Colonic mucosa (tissue), 4 donors: ENCODE results near the gene HCK. TPM values are rescaled to one million over a fixed set of nuclear protein-coding genes. Genes with fewer than 3 reads are reported as not detected.

ENCODE experiments used
- DNase-seq: peaks from one replicate; pipeline ENCODE4 v3.0.0-alpha.2; 2020
- H3K27ac ChIP-seq: fragments of 200-600 bp; one replicate; pipeline ENCODE4 v1.8.0; 2021
- H3K27me3 ChIP-seq: fragments of 200-600 bp; one replicate; pipeline ENCODE4 v1.8.0; 2021
- H3K36me3 ChIP-seq: fragments of 200-600 bp; one replicate; pipeline ENCODE4 v1.8.0; 2021
- H3K4me1 ChIP-seq: fragments of 200-600 bp; one replicate; pipeline ENCODE4 v1.8.0; 2021; ENCODE audit warnings: mild to moderate bottlenecking
- H3K4me3 ChIP-seq: fragments of 200-600 bp; one replicate; pipeline ENCODE4 v1.8.0; 2021
- H3K9ac ChIP-seq, 2 donors: one replicate each; pipeline ENCODE4 v1.7.0; 2013; ENCODE audit warnings: control low read depth in 2 of 2, low read depth in 2 of 2, low read length in 2 of 2
- H3K9me3 ChIP-seq: fragments of 200-600 bp; one replicate; pipeline ENCODE4 v1.8.0; 2021
- intact Hi-C: fragments of 100-400 bp; cut with DNase I; formaldehyde crosslinking; loops from one replicate; pipeline ENCODE4 v1.14.1; 2022
- total RNA-seq, 2 donors: library from RNA; stranded (reverse); fragmentation: NEBNext Ultra II Directional in 1 of 2; extraction: Animal tissue kit (Norgen Biotek cat#: 25700) in 1 of 2; gene quantifications; one replicate each; pipeline ENCODE4 v1.2.1, GENCODE V29; 2021
- TF ChIP-seq, protein P1 (sequence below): fragments of 200-600 bp; IDR thresholded peaks from one replicate; pipeline ENCODE4 v1.8.0; 2022; ENCODE audit warnings: antibody characterized with exemption, mild to moderate bottlenecking
- donor health status: healthy.
- donor health status: DM: no; HTN: no; CAD: no.
- donor health status: DM: no; HTN: no; CAD: no.

The HCK gene
- total RNA-seq, 2 donors from 2014 or later: 3.7 to 6.6 TPM

DNA sequence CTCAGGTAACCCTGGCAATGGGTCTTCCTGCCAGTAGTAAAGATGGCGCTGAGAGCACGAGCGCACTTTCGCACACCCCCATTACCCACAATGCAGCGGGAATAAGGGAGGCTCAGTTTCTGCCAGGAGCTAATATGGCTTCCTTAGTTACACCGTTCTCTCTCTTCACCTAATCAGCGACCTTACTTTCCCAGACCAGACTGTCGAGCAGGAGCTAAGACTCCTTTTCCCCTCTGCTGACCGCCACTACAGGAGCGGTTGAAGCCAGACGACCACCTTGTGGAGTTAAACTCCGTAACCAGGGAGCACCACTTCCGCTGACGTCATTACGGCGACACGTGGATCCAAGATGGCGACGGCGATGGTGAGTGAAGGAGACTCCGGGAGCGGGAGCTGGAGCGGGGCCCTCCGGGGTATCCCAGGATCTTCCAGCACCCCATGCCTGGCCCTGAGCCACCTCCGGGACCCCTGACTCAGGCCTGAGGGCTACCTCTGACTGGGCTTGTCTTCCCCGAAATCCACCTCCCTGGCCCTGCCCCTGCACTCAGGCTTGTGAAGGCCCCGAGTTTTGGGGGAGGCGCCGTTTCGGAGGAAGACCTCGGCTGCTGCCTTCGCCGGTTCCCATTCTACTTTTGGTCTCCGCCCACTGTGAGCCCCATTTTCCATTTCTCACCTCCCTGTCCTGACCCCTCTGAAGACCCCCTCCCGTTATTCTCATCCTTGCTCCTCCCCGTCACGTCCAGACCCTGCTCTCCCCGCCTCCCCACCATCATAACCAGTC lies 57.5 kb downstream of the HCK start, which contains the start of gene TM9SF4:
TM9SF4 (plus strand) TSS at position 323 of the 781 bp plus-strand sequence; CDS start at position 350, 27 bp downstream.
- Histone ChIP-seq H3K4me1 (no peaks in the 10 kb centered on the region), H3K27ac (peak within 1 kb of the TSS; percentile 91), H3K27me3 (no peaks in the 10 kb centered on the region), H3K36me3 (no peaks in the 10 kb centered on the region), H3K9me3 (no peaks in the 10 kb centered on the region), H3K9ac (peak within 1 kb of the TSS; percentile 93 to 97), H3K4me3 (peak within 1 kb of the TSS; percentile 92)
- DNase-seq: peak; percentile 94
- intact Hi-C loops: no loop called here
- TF ChIP-seq, protein P1, sequence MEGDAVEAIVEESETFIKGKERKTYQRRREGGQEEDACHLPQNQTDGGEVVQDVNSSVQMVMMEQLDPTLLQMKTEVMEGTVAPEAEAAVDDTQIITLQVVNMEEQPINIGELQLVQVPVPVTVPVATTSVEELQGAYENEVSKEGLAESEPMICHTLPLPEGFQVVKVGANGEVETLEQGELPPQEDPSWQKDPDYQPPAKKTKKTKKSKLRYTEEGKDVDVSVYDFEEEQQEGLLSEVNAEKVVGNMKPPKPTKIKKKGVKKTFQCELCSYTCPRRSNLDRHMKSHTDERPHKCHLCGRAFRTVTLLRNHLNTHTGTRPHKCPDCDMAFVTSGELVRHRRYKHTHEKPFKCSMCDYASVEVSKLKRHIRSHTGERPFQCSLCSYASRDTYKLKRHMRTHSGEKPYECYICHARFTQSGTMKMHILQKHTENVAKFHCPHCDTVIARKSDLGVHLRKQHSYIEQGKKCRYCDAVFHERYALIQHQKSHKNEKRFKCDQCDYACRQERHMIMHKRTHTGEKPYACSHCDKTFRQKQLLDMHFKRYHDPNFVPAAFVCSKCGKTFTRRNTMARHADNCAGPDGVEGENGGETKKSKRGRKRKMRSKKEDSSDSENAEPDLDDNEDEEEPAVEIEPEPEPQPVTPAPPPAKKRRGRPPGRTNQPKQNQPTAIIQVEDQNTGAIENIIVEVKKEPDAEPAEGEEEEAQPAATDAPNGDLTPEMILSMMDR: no peak

DNA sequence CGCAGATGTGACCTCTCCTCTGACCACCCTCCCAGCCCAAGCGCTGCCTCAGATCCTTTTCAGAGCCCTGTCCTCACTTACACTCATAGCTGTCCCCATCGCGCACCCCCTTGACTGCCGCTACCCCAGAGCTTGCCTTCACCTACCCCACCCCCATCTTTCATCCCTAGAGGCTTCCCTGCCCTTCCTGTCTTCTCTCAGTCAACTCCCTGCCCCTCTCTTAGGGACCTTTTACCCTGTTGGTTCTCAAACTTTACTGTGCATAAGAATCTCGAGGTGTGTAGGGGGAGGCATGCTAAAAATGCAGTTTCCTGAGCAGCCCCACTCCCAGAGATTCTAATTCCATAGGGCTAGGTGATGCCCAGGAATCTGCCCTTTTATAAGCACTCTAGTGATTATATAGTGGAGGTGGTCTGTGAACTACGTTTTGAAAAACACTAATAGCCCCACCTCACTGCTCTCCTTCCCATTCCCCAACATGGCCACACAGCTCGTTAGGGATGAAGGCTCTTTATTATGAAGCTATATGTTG lies 58.2 kb downstream of the HCK start:
- Histone ChIP-seq H3K4me1 (no peaks in the 10 kb centered on the region), H3K27me3 (no peaks in the 10 kb centered on the region), H3K9ac (peak overlapping the region; percentile 93 to 97), H3K9me3 (no peaks in the 10 kb centered on the region), H3K27ac (peak overlapping the region; percentile 91), H3K4me3 (peak overlapping the region; percentile 92), H3K36me3 (no peaks in the 10 kb centered on the region)
- TF ChIP-seq, protein P1: no peak
- DNase-seq: peak; percentile 37
- intact Hi-C loops: no loop called here

DNA sequence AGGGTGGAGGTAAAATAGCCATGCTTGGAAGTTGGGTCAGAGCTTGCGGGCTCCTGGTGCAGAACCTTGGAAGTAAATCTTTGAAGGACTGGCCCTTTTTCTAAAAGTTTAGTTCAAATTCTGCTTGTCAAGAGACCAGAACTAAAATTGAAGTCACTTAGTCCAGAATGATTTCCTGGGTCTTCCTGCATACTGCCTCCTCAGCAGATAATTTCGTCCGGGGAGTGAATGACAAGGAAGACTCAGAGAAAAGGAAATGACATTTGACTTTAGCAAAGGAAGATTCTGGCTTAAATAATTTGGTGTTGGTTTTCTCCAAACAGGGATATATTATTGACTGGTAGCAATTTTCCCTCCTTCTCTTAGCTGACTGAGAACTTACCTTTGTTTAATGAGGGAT lies 58.7 kb downstream of the HCK start:
- H3K27ac ChIP-seq: peak overlapping the region; percentile 91
- H3K4me3 ChIP-seq: peak overlapping the region; percentile 92
- H3K27me3 ChIP-seq: no peaks in the 10 kb centered on the region
- H3K4me1 ChIP-seq: no peaks in the 10 kb centered on the region
- TF ChIP-seq, protein P1: no peak
- H3K9ac ChIP-seq: peak overlapping the region in 1 of 2 donors; percentile 97
- DNase-seq: no peak
- no peaks in the 10 kb centered on the region for H3K9me3 ChIP-seq
- intact Hi-C loops: no loop called here
- no peaks in the 10 kb centered on the region for H3K36me3 ChIP-seq

DNA sequence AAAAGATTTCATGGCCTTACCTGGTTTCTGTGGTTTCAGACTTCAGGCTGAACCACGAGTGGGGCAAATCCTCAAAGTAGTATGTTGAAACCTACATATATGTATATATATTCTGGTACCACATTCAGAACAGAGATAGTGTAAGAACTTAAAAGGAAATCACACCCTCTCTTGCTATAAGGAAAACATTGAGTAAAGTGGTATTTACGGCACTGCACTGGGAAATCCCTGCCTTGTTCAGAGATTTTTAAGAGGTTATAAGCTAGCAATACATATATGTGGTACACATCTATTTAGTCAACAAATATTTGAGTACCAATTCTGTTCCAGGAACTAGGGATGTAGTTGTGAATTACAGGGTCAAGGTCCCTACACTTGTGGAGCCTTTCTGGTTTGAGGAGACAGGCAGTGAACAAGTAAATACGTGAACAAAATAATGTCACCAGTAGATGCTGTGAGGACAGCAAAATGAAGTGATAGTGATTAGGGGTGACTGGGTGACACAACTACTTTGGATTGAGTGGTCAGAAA lies 59.2 kb downstream of the HCK start:
- DNase-seq: peak; percentile 35
- TF ChIP-seq, protein P1: no peak
- H3K4me3 ChIP-seq: no peak overlapping the region
- no peaks in the 10 kb centered on the region for H3K4me1 ChIP-seq
- intact Hi-C loops: no loop called here
- no peaks in the 10 kb centered on the region for H3K9me3 ChIP-seq
- no peaks in the 10 kb centered on the region for H3K36me3 ChIP-seq
- H3K27me3 ChIP-seq: no peaks in the 10 kb centered on the region
- peak overlapping the region; percentile 91 for H3K27ac ChIP-seq
- no peak overlapping the region for H3K9ac ChIP-seq

DNA sequence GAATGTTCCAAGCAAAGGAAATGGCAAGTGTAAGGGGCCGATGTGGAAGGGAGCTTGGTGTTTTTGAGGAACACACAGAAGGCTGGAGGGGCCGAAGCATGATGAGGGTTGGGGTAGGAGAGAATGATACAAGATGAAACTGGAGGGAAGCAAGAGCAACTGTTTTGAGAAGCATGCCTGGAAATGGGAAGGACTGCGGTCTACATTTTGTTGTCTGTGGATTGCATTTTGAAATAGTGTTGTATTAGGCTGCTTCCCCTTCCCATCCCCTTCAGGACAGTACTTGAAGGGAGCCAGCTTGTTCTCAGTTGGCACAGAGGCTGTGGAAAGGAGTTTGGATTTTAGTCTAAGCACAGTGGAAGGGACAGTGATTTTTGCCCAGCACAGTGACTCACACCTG lies 59.7 kb downstream of the HCK start:
- DNase-seq: peak; percentile 20
- Histone ChIP-seq H3K9ac (no peak overlapping the region), H3K27ac (peak overlapping the region; percentile 91), H3K36me3 (no peaks in the 10 kb centered on the region), H3K27me3 (no peaks in the 10 kb centered on the region), H3K4me3 (no peak overlapping the region), H3K4me1 (no peaks in the 10 kb centered on the region), H3K9me3 (no peaks in the 10 kb centered on the region)
- intact Hi-C loops: no loop called here
- TF ChIP-seq, protein P1: no peak
